LHCN-M2 (cell line): ENCODE measurements around the gene CAMK1G. TPM values are rescaled to one million over a fixed set of nuclear protein-coding genes. Genes with fewer than 3 reads are reported as not detected.

Experiments used
- DNase-seq: peaks from one replicate; pipeline ENCODE4 v3.0.0-alpha.2; 2012; ENCODE audit warnings: low read depth
- total RNA-seq: library from RNA; depleted of rRNA; stranded (reverse); fragments of >200 nt; gene quantifications from 2 replicates; pipeline ENCODE4 v1.2.3, GENCODE V29; 2014

Gene CAMK1G
- total RNA-seq, 1 experiment from 2014 or later: not detected

DNA sequence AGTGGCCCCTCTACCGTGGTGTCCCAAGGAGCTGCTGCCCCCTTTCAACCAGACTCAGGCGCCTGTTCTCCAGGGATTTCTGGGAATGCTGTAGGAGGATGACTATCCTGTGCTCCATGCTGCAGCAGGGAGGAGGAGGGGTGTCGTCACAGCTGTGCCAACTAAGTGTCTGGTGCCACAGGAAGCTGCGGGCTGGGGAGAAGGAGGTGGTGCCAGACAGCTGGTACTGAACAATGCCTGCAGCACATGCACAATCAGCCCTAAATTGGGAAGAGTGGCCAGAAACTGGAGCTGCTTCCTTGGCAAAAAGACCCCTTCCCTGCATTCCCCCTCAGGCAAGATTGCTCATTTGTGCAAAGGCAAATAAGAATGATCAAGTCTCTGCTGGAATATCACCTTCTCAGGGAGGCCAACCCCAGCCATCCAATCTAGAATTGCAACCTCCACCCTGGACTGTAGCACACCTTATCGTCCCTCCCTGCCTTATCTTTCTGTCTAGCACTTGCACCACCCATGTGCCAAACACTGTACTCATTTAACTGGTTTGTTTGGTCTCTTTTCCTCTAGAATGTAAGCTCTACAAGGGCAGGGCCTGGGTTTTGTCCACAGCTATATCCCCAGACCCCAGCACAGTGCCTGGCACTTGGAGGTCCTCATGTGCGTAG lies 35.4 kb downstream of the CAMK1G start:
- peak; percentile 92 for DNase-seq

DNA sequence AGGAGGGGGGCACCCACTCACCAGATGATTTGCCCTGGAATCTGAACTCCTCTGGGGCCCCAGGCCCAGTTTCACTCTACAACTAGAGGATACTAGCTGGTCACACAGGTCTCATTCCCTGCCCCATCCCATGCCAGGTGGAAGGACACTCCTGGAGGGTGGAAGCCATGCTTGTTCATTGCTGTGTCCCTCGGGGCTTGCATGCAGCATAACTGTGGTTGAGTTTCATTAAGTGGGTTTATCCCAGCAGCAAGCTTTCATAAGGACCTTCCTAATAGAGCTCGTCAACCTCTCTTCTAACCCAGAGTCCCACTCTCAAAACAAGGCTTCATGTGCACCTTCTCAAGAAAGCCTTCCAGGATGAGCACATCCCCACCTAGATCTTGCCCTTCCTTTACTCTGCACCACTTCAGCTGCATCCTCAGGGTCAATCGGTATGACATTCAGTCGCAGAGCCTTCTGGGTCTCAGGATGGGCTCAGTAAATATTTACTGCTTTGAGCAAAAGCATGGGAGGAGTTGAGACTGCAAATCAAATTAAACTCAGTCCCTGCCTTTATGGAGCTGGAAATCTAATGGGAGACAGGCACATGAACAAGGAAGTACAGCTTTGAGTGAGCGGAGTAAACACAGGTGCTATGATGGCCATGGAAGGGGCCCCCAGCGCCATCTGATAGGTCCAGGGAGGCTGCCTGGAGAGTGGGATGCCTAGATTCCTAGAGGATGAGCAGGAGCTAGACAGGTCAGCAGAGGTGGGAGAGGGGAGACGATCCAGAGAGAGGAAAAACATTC lies 36.4 kb downstream of the CAMK1G start:
- no peak for DNase-seq

DNA sequence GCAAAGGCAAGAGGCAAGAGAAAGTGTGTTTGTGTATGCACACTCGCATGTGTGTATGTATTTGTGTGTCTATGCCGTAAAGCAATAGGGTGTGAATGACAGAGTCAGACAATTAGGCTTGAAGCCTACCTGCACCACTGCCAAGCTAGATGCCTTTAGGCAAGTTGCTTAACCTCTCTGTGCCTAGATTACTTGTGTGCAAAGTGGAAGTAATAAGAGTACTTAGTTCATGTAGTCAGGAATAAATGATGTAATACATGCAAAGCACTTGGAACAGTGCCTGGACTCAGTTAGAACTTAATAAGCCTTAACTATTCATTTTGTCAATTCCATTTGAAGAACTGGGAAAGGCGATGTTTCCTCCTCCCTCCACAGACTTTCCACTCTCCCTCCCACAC lies 37.0 kb downstream of the CAMK1G start:
- DNase-seq: no peak

DNA sequence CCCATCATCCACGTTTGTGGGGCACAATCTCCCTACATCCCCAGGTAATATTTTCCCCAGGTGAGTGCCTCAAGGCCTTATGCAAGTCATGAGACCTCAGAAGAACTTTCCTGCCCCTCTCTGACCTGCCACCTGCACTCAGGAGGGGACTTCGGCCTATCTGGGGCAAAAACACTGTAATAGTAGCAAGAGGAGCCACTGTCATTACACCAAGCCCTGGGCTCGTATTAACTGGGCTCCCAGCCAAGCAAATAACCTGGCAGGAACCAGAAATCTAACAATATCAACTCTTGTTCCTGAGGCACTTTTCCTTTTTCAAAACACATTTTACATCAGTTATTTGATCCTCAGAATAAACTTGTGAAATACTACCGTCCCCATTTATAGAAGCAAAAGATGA lies 37.8 kb downstream of the CAMK1G start:
- no peak for DNase-seq

DNA sequence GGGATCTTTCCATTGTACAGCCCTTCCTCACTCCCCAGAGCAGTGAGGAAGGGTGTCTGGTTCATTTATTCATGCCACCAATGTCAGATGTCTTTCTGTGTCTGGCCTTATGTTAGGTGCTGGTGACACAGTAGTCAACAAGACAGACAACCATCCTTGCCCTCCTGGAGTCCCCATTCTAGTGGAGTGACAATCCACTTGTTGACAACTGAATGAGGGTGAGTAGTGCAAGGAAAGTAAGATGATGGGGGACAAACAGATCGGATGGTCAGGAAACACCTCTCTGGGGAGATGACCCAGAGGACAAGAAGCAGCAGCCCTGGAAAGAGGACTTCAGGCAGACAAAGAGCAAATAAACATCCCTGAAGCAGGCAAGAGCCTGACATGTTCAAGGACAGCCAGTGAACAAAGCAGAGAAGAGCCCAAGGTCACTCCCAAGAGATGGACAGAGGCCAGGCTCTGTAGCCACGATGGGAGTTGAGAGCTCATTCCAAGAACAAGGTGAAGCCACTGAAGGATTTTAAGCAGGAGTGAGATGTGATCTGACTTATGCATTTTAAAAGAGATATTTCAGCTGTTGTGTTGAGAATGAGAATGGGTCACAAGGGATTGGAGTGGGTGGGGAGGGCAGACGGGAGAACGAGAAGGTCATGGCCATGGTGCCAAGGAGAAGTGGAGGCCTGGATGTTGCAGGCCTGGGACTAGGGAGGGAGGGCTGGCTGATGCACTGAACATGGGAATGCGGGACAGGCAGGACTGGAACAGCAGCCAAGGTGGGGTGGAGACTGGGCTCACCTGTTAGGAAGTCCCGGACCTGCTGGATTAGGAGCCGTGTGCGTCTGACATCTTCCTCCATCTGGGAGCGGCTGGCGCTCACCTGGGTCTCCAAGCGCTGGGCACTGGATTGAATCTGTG lies 38.5 kb downstream of the CAMK1G start:
- DNase-seq: no peak

DNA sequence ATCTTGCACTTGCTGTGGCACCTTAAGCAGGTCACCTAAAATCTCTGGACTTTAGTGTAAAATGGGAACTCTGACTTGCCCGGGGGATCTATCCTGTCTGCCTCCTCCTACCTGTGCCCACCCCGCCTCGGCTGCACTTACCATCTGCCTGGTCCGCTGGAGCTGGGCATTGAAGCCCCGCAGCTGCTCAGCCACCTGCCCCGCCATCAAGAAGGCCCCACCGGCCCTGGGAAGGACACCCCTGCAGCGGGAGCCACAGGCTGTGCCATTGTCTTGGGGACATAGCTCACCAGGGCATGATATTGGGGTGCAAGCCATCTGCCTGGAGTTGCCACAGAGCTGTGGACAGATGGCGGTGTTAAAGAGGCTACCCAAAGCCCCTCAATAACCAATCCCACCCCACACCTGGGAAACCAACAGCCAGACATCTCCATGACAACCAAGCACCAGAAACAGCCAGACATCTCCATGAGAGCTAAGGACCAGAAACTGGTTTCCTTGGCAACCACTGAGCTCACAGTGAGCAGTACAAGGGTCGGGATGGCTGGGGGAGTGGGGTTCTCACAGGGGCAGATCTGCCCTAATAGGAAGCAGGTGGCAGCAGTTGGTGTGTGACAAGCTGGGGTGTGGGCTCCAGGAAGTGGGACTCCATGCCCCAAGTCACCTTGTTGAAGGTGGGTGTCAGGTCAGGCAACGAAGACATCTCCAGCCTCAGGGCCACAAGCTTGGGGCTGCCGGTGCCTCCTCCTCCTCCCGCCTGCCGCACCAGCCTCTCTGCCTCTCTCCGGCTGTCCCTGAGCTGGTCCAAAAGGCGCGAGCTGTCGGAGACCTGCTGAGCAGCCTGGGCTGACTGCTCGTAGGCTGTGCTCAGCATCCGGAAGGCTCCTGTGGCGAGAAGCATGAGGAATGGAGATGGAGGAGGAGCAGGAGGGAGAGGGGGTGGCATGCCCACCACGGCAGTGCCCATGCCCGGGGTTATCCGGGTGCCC lies 39.6 kb downstream of the CAMK1G start:
- DNase-seq: no peak

DNA sequence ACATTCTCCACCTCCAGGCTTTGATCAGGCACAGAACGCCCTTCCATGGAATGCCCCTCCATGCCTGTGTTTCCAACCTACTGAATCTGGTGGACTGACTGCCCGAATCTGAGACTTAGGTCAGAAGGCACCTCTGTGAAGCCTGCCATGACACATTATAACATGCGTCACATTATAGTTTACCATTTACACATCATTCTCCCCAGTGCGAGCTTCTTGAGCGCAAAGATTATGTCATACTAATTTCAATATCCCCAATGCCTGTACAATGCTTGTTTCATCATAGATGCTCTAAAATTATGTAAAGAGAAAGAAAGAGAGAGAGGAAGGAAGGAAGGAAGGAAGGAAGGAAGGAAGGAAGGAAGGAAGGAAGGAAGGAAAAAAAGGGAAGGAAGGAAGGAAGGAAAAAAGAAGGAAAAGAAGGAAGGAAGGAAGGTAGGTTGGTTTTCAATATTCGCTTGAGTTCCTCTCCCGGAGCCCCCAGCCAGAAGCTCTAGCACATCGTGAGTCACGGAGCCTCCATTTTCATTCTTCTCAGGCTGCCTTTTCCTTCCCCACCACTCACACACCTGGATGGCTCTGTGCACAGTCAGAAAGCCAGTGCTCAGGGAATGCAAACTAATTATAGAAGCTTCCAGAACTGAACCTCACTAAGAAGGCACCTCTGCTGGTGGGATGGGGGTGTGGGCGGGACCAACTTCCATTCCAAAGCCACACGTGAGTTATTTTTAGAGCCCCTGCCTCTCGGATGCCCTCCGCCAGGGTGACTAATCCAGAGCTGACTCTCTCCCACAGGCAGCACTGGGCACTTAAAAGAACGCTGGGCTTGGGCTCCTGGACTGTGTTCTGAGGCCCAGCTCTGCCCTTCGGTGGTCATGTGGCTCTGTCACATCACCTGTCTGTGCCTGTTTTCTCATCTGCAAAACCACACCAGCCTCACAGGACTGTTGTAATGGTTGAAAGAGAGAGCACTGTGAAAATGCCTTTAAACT lies 41.3 kb downstream of the CAMK1G start:
- peak; percentile 87 for DNase-seq

DNA sequence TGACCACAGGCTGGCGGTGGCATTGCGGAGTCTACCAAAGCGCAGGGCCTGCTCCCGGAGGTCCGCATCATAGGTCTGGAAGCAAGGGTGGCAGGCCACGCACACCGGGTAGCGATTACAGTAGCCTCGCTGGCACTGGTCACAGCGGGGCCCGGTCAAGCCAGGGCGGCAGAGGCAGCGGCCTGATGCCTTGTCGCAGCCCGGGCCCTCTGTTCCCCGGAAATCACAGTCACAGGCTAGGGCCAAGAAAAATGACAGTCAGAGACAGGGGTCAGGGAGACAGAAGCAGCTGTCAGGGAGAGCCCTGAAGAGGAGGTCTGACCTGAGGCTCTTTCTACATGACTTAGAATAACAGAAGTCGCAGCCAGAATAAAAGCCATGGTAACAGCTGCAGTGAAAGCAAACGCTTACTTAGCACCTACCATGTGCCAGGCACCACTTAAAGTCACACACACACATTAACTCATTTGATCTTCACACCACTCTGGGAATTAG lies 42.3 kb downstream of the CAMK1G start:
- peak; percentile 92 for DNase-seq

DNA sequence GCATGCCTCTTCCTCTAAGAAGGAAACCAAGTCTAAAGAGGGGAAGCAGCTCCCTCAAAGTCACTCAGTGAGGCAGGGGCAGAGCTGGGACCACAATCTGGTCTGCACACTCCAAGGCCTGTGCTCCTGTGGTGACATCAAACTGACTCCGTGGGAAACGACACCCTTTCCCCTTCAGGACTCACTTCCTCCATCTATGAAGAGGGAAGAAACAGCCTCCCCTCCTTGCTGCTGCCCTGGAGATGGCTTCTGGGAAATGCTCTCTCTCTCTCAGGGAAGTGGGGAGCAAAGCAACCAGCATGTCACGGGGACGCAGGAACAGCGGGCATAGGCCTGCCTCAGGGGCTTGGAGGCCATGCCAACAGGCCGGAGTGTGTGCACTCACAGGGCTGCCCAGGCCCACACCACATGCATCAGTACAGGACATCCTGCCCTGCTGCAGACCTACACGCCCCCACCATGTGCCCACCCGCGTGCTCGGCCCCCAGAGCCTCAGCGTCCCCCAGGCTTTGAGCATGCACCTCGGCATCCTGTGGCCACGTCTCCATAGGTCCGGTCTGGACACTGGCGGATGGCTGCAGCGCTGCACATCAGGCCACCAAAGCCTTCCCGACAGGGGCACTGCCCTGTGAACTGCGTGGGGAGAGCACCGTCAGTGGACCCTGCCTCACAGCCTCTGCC lies 43.0 kb downstream of the CAMK1G start:
- DNase-seq: no peak

DNA sequence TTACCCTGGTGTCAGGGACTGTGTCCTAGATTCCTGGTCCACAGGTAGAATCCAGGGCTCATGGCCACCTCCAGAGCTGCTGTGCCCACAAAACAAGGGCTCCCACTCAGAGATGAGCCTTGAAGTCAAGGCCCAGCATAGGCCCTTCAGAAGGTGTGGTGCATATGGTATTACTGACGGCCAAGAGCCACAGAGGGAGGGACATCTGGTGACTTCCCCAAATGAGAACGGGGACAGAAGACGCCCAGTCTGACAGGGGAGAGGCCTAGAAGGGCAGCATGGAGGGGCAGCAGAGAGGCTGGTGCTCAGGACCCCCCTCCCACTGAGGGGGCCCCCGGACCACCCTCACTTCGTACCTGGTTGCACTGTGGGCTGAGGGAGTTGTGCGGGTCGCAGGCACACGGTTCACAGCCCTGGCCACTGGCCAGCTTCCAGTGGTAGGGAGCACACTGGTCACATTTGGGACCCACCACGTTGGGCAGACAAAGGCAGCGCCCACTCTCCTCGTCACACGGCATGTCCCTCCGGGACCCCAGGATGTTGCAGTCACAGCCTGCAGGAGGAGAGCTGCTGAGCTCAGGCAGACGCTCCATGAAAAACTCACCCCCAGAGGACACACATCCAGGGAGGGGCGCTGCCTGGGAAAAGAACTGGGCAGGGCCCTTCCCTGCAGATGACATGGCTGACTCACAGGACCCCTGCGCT lies 43.7 kb downstream of the CAMK1G start:
- no peak for DNase-seq

DNA sequence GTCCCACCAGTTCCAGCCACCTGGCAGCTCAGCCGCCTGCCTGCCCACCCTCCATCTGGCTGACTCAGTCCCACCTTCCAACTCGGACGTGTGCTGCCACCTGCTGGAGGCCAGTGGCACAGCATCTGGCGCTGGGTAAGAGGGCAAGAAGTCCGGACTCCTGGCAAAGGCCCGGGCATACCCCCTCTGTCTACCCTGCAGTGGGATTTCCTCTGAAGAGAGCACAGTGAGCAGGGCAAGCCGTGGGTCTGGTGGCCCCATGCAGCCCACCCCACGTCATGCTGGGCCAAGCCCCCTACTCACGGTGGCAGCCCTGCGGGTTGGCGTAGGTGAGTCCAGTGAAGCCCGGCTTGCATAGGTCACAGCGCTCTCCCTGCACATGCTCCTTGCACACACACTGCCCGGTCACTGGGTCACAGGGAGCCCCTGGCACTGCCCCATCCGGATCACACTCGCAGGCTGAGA lies 44.2 kb downstream of the CAMK1G start:
- peak; percentile 73 for DNase-seq

DNA sequence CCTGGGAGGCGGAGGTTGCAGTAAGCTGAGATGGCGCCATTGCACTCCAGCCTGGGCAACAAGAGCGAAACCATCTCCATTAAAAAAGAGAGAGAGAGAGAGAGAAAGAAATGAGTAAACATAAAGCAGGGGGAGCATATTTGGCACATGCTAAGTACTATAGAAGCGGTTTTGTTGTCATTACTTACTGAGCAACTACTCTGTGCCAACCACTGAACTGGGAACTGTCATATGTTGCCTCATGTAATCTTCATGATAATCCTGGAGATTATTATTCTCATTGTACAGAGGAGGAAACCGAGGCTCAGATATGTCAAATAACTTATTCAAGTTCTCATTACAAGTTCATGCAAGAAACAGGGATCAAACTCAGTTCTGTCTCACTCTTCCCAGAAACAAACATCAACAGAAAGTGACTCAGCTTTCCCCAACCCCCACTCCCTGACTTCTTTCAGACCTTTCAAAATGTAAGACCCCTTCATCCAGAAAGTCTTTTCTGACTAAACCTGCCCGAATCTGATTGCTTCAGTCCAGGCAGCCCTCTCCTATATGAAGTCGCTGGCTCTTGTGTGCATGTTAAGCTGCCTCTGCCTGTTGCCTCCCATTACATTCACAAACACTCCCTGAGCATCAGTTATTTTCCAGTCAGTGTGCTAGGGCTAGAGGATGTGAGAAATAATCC lies 45.2 kb downstream of the CAMK1G start:
- DNase-seq: no peak

DNA sequence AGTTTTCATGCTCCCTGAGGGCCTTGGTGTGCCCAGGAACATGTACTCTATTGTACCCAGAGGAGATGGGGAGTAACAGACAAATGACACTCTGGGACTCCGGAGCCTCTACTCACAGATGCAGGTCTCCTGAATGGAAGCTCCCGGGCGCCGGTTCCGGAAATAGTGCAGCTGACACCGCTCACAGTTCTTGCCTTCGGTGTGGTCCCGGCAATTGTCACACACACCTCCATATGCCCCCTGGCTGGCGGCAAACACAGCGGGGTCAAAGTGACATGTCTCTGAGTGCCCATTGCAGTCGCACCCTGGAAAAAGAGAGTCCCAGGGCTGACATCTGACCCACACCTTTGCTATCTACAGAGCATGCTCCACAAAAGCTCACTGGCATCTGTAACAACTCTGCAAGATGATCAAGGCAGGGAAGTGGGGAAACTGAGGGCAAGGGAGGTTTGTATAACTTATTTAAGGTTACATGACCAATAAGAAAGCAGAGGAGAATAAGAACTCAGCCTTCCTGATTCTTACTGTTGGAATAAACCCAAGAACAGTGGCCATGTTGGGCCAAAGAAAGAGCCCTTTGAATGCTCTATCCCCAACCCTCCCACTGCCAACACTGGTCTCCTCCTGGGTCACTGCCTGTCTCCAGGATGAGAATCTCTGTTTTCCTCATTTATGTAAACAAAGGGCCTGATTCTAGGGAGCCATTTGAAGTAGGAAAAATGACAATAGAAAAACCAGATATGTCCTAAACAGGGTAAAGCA lies 46.3 kb downstream of the CAMK1G start:
- DNase-seq: no peak

DNA sequence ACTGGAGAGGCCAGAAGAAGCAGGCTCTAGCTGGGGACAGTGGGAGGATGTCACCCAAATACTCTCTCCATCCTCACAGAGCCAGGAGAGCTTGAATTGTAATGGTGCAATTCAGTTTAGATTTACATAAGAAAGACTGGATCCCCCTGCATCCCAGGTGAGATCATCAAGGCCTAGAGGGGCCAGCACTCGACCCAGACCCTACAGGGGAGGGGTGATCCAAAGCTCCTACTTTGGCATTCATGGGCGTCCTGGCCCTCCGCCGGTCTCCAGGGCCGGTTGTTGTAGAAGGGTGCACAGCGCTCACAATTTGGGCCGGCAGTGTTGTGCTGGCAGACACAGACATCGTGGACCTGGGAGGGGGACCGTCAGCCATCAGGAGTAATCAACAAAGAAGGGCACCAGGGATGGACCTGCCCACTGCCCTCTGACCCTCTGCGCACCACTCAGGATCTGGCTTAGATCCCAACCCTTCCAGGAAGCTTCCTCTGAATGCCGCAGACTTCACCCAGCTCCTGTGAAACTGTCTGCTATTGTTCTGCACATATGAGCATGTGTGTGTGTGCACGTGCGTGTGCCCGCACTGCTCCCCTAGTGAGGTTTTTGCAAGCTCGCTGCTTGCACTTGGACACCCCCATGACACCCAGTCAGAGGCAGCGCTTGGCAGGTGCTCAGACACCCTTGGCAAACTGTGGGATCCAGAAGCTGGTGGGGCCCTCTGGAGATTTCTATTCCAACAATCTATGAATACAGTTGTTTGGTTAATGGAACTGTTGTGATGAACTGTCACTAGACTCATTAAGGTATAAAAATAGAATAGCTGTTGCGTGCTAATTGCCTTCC lies 47.1 kb downstream of the CAMK1G start:
- no peak for DNase-seq

DNA sequence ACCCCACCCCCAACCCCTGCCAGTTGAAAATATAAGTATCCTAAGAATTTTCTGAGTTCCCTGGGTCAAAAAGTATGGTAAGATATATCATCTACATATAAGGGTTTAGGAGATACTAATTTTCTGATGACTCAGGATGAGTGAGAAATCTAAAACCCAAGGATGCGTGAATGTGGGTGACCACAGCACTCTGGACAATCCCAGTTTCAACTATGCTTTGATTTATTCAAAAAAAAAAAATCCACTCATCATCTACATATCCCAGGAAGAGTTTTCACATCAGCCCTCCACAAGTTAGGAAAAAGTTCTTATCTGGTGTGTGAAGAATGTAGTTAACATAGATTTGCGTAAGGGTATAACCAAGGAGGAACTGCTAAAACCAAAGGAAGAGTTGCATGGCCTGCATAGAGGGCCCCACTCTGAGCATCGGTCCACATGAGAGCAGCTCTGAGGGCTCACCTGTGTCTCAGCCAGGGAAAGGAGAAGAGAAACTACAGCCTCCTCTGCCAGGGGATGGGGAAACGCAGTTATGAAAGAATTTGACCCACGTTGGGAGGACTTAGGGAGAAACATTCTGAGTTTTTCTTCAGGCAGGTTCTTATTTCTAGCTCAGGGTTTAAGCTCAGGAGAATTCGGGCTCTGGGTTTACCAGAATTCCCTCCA lies 50.0 kb downstream of the CAMK1G start:
- DNase-seq: peak; percentile 56
